ENCODE measurements around the gene TAMALIN. TPM values are rescaled to one million over a fixed set of nuclear protein-coding genes. Genes with fewer than 3 reads are reported as not detected.

The TAMALIN gene
- total and polyA plus RNA-seq, 9 donors: 17.0 to 25.1 (median 19.0) TPM

DNA sequence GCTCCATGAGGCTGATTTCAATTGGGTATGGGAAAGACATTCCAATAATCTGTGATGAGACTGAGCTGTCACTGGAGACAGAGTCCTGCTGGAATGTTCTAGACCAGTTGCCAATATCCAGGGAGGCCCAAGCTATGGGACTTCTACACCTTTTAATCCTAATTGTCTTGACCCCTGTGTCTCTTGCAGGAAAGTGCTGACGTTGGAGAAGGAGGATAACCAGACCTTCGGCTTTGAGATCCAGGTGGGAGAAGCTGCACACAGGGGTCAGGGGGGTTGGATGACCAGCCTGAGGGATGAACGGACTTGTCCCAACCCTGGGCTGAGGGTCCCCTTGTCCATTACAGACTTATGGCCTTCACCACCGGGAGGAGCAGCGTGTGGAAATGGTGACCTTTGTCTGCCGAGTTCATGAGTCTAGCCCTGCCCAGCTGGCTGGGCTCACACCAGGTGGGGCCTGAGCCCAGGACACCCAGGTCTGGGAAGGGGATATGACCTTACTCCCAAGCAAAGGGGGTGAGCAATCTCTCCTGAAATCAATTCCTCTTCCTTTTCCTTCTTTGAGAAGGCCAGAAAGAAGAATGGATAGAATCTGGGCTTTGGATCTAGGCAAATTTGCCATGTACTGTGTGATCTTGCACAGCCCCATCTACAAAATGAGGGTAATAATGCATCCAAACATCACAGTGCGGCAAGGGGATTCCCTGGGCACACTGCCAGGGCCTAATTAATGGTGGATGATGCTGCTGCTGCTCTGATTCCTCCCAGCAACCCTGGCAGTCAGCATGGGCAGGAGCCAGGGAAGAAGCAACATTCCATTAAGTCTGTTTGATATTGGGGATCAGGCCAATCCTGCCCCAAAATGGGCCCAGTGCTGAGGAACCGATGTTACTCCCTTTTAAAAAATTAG lies 4.2 kb downstream of the TAMALIN start:
- Histone ChIP-seq H3K27me3 (ENCODE audit: control insufficient read depth, insufficient read depth, low read length) (peaks cover 16% of the 10 kb centered on the region), H3K4me1 (ENCODE audit: control insufficient read depth, insufficient read depth, low read length) (peaks cover 57% of the 10 kb centered on the region), H3K9me3 (replicated peaks; ENCODE audit: control insufficient read depth, low read depth, low read length) (no peaks in the 10 kb centered on the region), H3K4me3 (ENCODE audit: low read length) (no peak overlapping the region), H3K27ac (ENCODE audit: low read length) (peak overlapping the region; percentile 99), H3K36me3 (ENCODE audit: control insufficient read depth, insufficient read depth, low read length) (peaks cover 33% of the 10 kb centered on the region)
- DNase-seq: peak; percentile 43
- 11% methylated on average over 5 of the region's 8 CpGs for WGBS (ENCODE audit: insufficient coverage)

DNA sequence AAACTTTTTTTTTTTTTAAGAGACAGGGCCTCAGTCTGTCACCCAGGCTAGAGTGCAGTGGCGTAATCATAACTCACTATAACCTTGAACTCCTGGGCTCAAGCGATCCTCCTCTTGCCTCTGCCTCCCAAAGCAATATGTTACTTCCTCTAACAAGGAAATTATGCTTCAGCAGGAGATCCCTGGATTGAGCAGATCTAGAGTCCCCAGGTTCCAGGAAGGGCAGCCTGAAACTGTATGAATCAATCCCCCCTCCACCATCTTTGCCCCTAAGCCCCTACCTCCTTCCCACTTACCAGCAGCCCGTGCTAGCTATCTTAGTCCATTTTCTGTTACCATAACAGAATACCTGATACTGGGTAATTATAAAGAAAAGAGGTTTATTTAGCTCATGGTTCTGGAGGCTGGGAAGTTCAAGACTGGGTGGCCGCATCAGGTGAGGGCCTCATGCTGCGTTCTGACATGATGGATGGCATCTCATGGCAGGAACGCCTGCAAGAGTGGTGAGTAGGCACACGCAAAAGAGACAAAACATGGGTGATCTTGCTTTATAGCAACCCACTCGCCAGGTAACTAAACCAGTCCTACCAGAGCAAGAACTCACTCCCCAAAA lies 5.0 kb downstream of the TAMALIN start:
- H3K27ac ChIP-seq (ENCODE audit: low read length): no peak overlapping the region
- WGBS (ENCODE audit: insufficient coverage): 88% methylated on average over 6 of the region's 8 CpGs
- H3K36me3 ChIP-seq (ENCODE audit: control insufficient read depth, insufficient read depth, low read length): peaks cover 33% of the 10 kb centered on the region

DNA sequence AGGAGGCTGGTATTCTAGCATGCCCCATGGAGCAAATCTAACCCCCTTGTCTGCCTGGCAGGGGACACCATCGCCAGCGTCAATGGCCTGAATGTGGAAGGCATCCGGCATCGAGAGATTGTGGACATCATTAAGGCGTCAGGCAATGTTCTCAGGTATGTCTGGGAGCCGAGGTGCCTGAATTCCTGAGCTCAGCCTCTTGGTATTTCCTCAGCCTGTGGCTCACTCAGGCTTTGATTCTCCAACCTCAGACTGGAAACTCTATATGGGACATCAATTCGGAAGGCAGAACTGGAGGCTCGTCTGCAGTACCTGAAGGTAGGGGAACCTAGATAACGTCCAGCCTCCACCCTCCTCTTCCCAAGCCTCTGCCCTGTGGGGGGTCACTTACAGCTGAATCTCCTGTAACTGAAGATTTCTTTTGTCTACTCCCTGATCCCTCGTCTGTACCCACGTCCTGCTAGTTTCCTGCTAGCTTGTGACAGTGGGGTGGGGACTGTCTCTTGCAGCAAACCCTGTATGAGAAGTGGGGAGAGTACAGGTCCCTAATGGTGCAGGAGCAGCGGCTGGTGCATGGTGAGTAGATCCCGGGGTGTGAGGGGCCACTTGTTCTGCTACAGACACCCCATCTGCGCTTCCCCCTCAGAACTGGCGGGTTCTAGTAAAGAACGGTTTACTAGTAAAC lies 7.0 kb downstream of the TAMALIN start:
- Histone ChIP-seq H3K9me3 (replicated peaks; ENCODE audit: control insufficient read depth, low read depth, low read length) (no peaks in the 10 kb centered on the region), H3K4me1 (ENCODE audit: control insufficient read depth, insufficient read depth, low read length) (peaks cover 36% of the 10 kb centered on the region), H3K27ac (ENCODE audit: low read length) (no peak overlapping the region), H3K4me3 (ENCODE audit: low read length) (no peak overlapping the region), H3K36me3 (ENCODE audit: control insufficient read depth, insufficient read depth, low read length) (peaks cover 33% of the 10 kb centered on the region), H3K27me3 (ENCODE audit: control insufficient read depth, insufficient read depth, low read length) (no peaks in the 10 kb centered on the region)
- 89% methylated on average over 11 of the region's 16 CpGs for WGBS (ENCODE audit: insufficient coverage)
- no peak for DNase-seq

More for the DNA sequence above, 5.0 kb downstream of the TAMALIN start:
- Histone ChIP-seq H3K9me3 (replicated peaks; ENCODE audit: control insufficient read depth, low read depth, low read length) (no peaks in the 10 kb centered on the region), H3K27me3 (ENCODE audit: control insufficient read depth, insufficient read depth, low read length) (peaks cover 10% of the 10 kb centered on the region), H3K4me1 (ENCODE audit: control insufficient read depth, insufficient read depth, low read length) (peaks cover 52% of the 10 kb centered on the region), H3K4me3 (ENCODE audit: low read length) (no peak overlapping the region)
- DNase-seq: no peak

DNA sequence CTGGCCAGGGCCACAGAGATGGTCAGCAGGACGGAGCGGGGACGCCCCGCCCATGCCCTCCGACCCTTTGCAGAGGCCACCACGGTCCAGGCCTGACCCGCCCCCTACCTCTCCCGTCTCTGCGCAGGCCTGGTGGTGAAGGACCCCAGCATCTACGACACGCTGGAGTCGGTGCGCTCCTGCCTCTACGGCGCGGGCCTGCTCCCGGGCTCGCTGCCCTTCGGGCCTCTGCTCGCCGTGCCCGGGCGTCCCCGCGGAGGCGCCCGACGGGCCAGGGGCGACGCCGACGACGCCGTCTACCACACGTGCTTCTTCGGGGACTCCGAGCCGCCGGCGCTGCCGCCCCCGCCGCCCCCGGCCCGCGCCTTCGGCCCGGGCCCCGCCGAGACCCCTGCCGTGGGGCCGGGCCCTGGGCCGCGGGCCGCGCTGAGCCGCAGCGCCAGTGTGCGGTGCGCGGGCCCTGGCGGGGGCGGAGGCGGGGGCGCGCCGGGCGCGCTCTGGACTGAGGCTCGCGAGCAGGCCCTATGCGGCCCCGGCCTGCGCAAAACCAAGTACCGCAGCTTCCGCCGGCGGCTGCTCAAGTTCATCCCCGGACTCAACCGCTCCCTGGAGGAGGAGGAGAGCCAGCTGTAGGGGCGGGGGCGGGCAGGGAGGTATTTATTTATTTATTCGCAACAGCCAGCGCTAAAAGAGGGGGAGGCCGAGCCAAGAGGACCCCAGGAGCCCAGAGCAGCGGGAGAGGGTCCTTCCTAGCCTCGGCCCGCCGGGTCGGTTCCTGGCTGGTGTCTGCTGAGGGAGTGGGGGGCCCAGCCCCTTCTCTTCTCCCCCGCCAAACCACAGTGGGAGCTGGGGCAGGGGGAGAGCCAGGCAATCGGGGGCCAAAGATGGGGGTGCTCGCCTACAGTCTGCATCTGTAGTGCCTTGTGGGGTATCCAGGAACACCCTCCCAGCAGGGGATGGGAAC lies 8.1 kb downstream of the TAMALIN start:
- Histone ChIP-seq H3K4me3 (ENCODE audit: low read length) (no peak overlapping the region), H3K36me3 (ENCODE audit: control insufficient read depth, insufficient read depth, low read length) (peaks cover 33% of the 10 kb centered on the region), H3K9me3 (replicated peaks; ENCODE audit: control insufficient read depth, low read depth, low read length) (no peaks in the 10 kb centered on the region), H3K4me1 (ENCODE audit: control insufficient read depth, insufficient read depth, low read length) (peaks cover 25% of the 10 kb centered on the region), H3K27ac (ENCODE audit: low read length) (no peak overlapping the region), H3K27me3 (ENCODE audit: control insufficient read depth, insufficient read depth, low read length) (no peaks in the 10 kb centered on the region)
- peak; percentile 62 for DNase-seq
- WGBS (ENCODE audit: insufficient coverage): 28% methylated on average over 76 of the region's 93 CpGs

DNA sequence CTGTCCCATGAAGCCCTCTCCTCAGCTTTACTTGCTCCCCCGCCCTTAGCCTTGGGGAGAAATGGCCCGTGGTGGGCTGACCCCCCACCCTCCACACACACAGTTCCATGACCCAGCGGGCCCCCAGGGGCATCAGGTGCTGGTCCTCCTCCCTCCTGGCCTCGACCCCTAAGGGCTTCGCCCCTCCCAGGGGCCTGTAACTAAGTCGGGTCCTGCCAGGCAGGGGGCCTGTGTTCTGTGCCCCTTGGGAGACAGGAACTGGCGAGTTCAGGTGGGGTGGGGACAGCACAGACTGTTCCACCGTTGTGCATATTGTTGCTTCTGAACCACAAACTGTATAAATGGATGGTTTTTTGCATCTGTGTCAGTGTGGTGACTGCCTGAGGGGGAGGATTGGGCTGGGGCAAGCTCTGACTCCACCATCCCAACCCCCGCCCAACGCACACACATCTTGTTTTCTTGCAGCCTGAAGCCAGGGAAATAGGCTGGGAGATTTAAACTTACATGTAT lies 8.8 kb downstream of the TAMALIN start:
- H3K4me1 ChIP-seq (ENCODE audit: control insufficient read depth, insufficient read depth, low read length): peaks cover 22% of the 10 kb centered on the region
- WGBS (ENCODE audit: insufficient coverage): 67% methylated on average over 3 of the region's 10 CpGs
- no peaks in the 10 kb centered on the region for H3K9me3 ChIP-seq (replicated peaks; ENCODE audit: control insufficient read depth, low read depth, low read length)
- no peak overlapping the region for H3K4me3 ChIP-seq (ENCODE audit: low read length)
- no peak overlapping the region for H3K27ac ChIP-seq (ENCODE audit: low read length)
- peak; percentile 44 for DNase-seq
- no peaks in the 10 kb centered on the region for H3K27me3 ChIP-seq (ENCODE audit: control insufficient read depth, insufficient read depth, low read length)
- H3K36me3 ChIP-seq (ENCODE audit: control insufficient read depth, insufficient read depth, low read length): peaks cover 32% of the 10 kb centered on the region

DNA sequence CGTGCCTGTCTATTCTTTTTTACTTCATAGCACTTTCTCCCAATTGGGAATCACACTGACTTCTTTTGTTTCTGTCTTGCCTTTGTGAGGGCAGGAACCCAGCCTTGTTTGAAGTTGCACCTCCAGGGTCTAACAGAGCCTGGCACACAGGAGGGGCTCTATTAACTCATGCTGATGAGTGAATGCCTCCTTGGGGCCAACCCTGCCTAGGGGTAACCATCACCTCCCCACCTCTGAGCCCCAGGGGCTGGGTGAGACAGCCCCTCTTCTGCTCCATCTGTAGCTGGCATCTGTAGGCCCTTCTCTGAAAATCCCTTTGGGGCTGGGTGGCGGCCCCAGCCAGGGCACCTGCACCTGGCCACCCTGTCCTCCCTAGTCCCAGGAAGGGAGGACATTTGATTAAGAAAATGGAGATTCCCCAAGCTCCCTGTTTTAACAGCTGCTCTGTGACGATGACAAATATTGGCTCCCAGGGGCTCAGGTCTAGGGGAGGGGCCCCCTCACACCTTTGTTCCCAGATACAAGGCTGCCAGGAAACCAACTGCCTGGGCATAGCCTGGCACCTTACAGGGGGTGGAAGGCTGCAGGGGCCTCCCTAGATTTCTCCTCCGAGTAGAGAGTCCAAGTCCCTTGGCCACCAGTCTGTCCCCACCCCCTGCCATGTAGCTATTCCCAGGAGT lies 11.8 kb downstream of the TAMALIN start:
- DNase-seq: no peak
- H3K36me3 ChIP-seq (ENCODE audit: control insufficient read depth, insufficient read depth, low read length): peaks cover 9% of the 10 kb centered on the region
- 60% methylated on average over 1 of the region's 4 CpGs for WGBS (ENCODE audit: insufficient coverage)
- no peak overlapping the region for H3K4me3 ChIP-seq (ENCODE audit: low read length)
- peaks cover 15% of the 10 kb centered on the region for H3K27me3 ChIP-seq (ENCODE audit: control insufficient read depth, insufficient read depth, low read length)
- H3K9me3 ChIP-seq (replicated peaks; ENCODE audit: control insufficient read depth, low read depth, low read length): no peaks in the 10 kb centered on the region
- no peak overlapping the region for H3K27ac ChIP-seq (ENCODE audit: low read length)
- peaks cover 20% of the 10 kb centered on the region for H3K4me1 ChIP-seq (ENCODE audit: control insufficient read depth, insufficient read depth, low read length)

DNA sequence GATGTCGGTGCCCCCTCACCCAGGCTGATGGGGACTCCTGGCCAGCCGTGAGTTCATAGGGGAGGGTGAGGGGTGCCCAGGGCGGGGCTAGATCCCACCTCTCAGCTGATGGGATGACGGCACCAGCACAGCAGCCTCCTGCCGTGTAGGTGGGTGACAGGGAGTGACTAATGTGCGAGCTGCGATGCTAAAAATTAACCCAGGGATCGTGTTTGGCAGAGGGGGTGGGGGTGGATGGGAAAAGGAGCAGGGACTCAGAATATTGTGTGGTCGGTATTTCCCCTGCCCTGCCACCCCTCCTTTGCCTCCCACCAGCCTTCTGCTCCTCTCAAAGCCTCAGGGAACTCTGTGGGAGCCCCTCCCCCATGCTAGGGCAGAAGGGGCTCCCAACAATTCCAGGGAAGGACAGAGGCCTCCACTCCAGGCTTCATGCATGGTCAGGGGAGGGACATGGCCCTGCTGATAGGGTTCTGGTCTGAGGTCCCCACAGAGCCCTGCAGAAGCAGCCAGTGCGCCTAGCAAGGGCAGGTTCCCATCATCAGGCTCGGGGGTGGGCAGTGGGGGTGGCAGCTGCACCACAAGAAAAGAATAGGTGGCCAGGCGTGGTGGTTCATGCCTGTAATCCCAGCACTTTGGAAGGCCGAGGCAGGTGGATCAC lies 12.5 kb downstream of the TAMALIN start:
- Histone ChIP-seq H3K36me3 (ENCODE audit: control insufficient read depth, insufficient read depth, low read length) (peaks cover 2% of the 10 kb centered on the region), H3K9me3 (replicated peaks; ENCODE audit: control insufficient read depth, low read depth, low read length) (no peaks in the 10 kb centered on the region), H3K4me1 (ENCODE audit: control insufficient read depth, insufficient read depth, low read length) (peaks cover 25% of the 10 kb centered on the region), H3K4me3 (ENCODE audit: low read length) (no peak overlapping the region), H3K27me3 (ENCODE audit: control insufficient read depth, insufficient read depth, low read length) (peaks cover 15% of the 10 kb centered on the region), H3K27ac (ENCODE audit: low read length) (no peak overlapping the region)
- DNase-seq: no peak
- 75% methylated on average over 7 of the region's 13 CpGs for WGBS (ENCODE audit: insufficient coverage)

DNA sequence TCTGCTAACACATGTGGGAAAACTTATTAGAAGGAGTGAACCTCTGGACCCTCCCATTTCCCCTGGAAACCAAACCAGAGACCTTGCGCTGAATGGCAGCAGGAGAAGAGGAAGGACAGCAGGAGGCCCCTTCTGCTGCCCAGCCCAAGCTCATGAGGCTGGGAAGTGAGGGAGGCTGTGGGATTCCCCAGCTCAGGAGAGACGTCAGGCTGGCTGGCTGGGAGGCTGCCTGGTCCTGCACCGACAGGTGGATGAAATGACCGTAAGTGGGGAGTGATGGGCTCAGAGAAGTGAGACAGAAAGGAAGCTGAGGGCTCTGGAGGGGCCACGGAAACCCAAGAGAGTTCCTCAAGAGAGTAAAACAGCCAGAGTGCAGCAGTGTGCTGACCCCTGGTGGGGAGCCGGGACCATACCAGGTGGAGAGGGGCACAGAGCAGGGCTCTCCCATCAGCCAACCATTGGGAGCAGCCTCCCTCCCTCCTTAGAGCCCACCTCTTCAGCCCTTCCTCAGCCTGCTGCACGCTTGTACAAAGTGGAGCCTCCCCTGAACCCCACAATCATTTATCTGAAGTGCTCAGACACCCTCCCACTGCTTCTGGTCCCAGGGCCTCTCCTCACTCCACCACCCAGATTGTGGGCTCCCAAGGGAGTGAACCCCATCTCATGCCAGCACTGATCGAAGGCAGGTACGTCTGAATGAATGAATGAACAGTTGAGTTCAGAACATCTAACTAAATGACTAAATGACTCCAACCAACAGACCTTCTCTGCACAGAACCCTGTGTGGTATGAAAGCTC lies 14.0 kb downstream of the TAMALIN start:
- WGBS (ENCODE audit: insufficient coverage): 13% methylated on average over 7 of the region's 9 CpGs
- Histone ChIP-seq H3K9me3 (replicated peaks; ENCODE audit: control insufficient read depth, low read depth, low read length) (no peaks in the 10 kb centered on the region), H3K4me3 (ENCODE audit: low read length) (no peak overlapping the region), H3K27ac (ENCODE audit: low read length) (no peak overlapping the region), H3K36me3 (ENCODE audit: control insufficient read depth, insufficient read depth, low read length) (no peaks in the 10 kb centered on the region), H3K27me3 (ENCODE audit: control insufficient read depth, insufficient read depth, low read length) (peaks cover 15% of the 10 kb centered on the region), H3K4me1 (ENCODE audit: control insufficient read depth, insufficient read depth, low read length) (peaks cover 28% of the 10 kb centered on the region)
- peak; percentile 55 for DNase-seq
